Measurements from ENCODE around the gene TMEM184B.

DNA sequence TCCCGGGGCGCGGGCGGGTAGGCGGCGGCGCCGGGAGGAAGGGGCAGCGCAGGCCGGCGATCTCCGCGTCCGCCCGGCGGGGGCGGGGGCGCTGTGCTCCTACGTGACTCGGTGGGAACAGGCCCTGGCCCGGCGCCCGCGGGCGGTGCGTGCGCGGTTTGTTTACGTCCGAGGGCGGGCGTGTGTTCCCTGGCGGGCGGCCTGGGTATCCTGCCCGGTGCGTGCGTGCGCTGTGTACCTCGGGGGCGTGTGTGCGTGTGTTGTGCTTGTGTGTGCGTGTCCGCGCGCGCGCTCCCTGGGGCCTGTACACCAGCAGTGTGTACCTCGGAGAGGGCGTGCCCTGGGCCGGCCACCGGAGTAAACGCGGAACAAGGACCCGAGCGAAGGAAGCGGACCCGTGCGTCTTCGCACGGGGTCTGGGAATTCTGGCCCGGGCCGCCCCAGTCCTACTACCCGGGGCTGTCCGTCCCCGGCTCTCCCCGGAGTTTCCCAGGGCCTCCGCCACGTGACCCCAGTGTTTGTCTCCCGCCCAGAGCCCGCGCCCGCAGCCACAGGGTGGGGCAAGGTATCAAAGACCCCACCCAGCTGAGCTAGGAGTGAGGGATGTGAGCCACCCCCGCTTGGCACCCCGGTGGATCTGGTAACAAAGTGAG is 70.2 kb downstream of the TMEM184B start:
- TF ChIP-seq, protein P1, sequence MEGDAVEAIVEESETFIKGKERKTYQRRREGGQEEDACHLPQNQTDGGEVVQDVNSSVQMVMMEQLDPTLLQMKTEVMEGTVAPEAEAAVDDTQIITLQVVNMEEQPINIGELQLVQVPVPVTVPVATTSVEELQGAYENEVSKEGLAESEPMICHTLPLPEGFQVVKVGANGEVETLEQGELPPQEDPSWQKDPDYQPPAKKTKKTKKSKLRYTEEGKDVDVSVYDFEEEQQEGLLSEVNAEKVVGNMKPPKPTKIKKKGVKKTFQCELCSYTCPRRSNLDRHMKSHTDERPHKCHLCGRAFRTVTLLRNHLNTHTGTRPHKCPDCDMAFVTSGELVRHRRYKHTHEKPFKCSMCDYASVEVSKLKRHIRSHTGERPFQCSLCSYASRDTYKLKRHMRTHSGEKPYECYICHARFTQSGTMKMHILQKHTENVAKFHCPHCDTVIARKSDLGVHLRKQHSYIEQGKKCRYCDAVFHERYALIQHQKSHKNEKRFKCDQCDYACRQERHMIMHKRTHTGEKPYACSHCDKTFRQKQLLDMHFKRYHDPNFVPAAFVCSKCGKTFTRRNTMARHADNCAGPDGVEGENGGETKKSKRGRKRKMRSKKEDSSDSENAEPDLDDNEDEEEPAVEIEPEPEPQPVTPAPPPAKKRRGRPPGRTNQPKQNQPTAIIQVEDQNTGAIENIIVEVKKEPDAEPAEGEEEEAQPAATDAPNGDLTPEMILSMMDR (IDR thresholded peaks at IDR 0.05), result no peak
- peak; percentile 62; the same call in 1 of the 2 replicates for TF ChIP-seq SIN3A (IDR thresholded peaks at IDR 0.05; ENCODE audit: borderline replicate concordance, insufficient read depth, low read depth, low read length)

Measured in Panc1 (cell line).